H1 (cell line): Measurements from ENCODE around the gene ZNF211. TPM values are rescaled to one million over a fixed set of nuclear protein-coding genes. Genes with fewer than 3 reads are reported as not detected.

Experiments
- CTCF ChIA-PET: fragments of 300-600 bp; sonication (Branson Sonifier 250); formaldehyde crosslinking; loops from one replicate; lab custom pipeline; 2021; ENCODE audit not compliant: partially characterized antibody; lab: Charles Lee
- POLR2A ChIA-PET: fragments of 300-600 bp; sonication (Branson Sonifier 250); formaldehyde crosslinking; loops from one replicate; lab custom pipeline; 2021; ENCODE audit warnings: inconsistent platforms; ENCODE audit not compliant: partially characterized antibody; lab: Charles Lee
- DNase-seq, 2 experiments: peaks; one replicate each; pipeline versions ENCODE4 v3.0.0 to v3.0.0-alpha.2; 2010 to 2022; ENCODE audit warnings: low spot score in 2 of 2, low read depth in 1 of 2, mixed read lengths in 1 of 2
- FAIRE-seq: peaks from 2 replicates; lab custom pipeline; 2011; peaks lifted over from hg19 to GRCh38; lab: Jason Lieb, UNC
- H2AFZ ChIP-seq: 2 replicates; pipeline ENCODE4 v1.8.1; 2012; ENCODE audit warnings: low read length, inconsistent platforms
- H2AK5ac ChIP-seq: 2 replicates; pipeline ENCODE4 v1.6.1; 2013; ENCODE audit warnings: low read depth, low read length
- H2BK120ac ChIP-seq: replicated peaks from 2 replicates; pipeline ENCODE3; 2013; ENCODE audit warnings: low read depth, low read length, inconsistent platforms
- H2BK12ac ChIP-seq: 2 replicates; pipeline ENCODE4 v1.6.1; 2013; ENCODE audit warnings: low read depth, low read length
- H2BK15ac ChIP-seq: 2 replicates; pipeline ENCODE4 v1.6.1; 2013; ENCODE audit warnings: low read length
- H2BK20ac ChIP-seq: 2 replicates; pipeline ENCODE4 v1.6.1; 2013; ENCODE audit warnings: low read length
- H2BK5ac ChIP-seq: 2 replicates; pipeline ENCODE4 v1.6.1; 2013; ENCODE audit warnings: low read depth, low read length
- H3K14ac ChIP-seq: 2 replicates; pipeline ENCODE4 v1.6.1; 2013; ENCODE audit warnings: inconsistent platforms; ENCODE audit not compliant: insufficient read length
- H3K18ac ChIP-seq: 2 replicates; pipeline ENCODE4 v1.6.1; 2013; ENCODE audit warnings: low read length; ENCODE audit errors: extremely low read depth
- H3K23ac ChIP-seq: 2 replicates; pipeline ENCODE4 v1.6.1; 2013; ENCODE audit warnings: inconsistent platforms; ENCODE audit not compliant: insufficient read length
- H3K23me2 ChIP-seq: 2 replicates; pipeline ENCODE4 v1.6.1; 2013; ENCODE audit warnings: low read depth, low read length
- H3K27ac ChIP-seq: 2 replicates; pipeline ENCODE4 v1.6.1; 2011; ENCODE audit warnings: low read depth, low read length, inconsistent platforms
- H3K27me3 ChIP-seq, 4 experiments: replicated peaks in 1 of 4; 1 replicate in 1 of 4; 2 replicates in 3 of 4; pipeline versions ENCODE4 v1.6.1 to v1.8.1; 2011 to 2013; ENCODE audit warnings: low read length in 3 of 4, mild to moderate bottlenecking in 3 of 4, inconsistent platforms in 2 of 4, mixed read lengths in 2 of 4, moderate library complexity in 1 of 4; ENCODE audit not compliant: control insufficient read depth in 3 of 4, insufficient read depth in 3 of 4; ENCODE audit errors: extremely low read depth in 1 of 4
- H3K36me3 ChIP-seq, 4 experiments: 2 replicates each; pipeline versions ENCODE4 v1.6.1 to v1.8.1; 2011 to 2013; ENCODE audit warnings: mild to moderate bottlenecking in 4 of 4, low read length in 3 of 4, moderate library complexity in 2 of 4, control low read depth in 1 of 4, inconsistent platforms in 1 of 4; ENCODE audit not compliant: insufficient read depth in 4 of 4, control insufficient read depth in 2 of 4
- H3K4ac ChIP-seq: replicated peaks from 2 replicates; pipeline ENCODE3; 2013; ENCODE audit warnings: low read length, low read depth, mixed read lengths, inconsistent platforms; ENCODE audit not compliant: insufficient read length
- H3K4me1 ChIP-seq, 4 experiments: replicated peaks in 1 of 4; 1 replicate in 1 of 4; 2 replicates in 3 of 4; pipeline versions ENCODE4 v1.6.1 to v1.8.1; 2011 to 2013; ENCODE audit warnings: low read length in 3 of 4, inconsistent platforms in 2 of 4, mixed read lengths in 1 of 4; ENCODE audit not compliant: insufficient read depth in 4 of 4, control insufficient read depth in 3 of 4
- H3K4me2 ChIP-seq, 2 experiments: 2 replicates each; pipeline versions ENCODE4 v1.6.1 to v1.8.1; 2011 to 2013; ENCODE audit warnings: low read depth in 2 of 2, low read length in 2 of 2, control low read depth in 1 of 2, inconsistent platforms in 1 of 2, mild to moderate bottlenecking in 1 of 2; ENCODE audit not compliant: insufficient read depth in 1 of 2
- H3K4me3 ChIP-seq, 4 experiments: fragments of 200-600, 300-600 bp in 1 of 4; sonication (generic), shearing (Covaris generic), sonication (Bioruptor Twin) in 1 of 4; 2 replicates each; pipeline versions ENCODE4 v1.5.1 to v1.8.1; 2011 to 2016; ENCODE audit warnings: low read length in 4 of 4, low read depth in 3 of 4, control low read depth in 2 of 4, inconsistent platforms in 2 of 4, mild to moderate bottlenecking in 2 of 4, mixed read lengths in 1 of 4, moderate library complexity in 1 of 4; ENCODE audit not compliant: insufficient read depth in 2 of 4; ENCODE audit errors: extremely low read depth in 1 of 4
- H3K56ac ChIP-seq: replicated peaks from 2 replicates; pipeline ENCODE3; 2013; ENCODE audit warnings: low read depth, mild to moderate bottlenecking, mixed read lengths, low read length, inconsistent platforms; ENCODE audit not compliant: insufficient read length
- H3K79me1 ChIP-seq: 2 replicates; pipeline ENCODE4 v1.6.1; 2013; ENCODE audit warnings: low read depth, low read length, control low read depth
- H3K79me2 ChIP-seq, 2 experiments: 2 replicates each; pipeline versions ENCODE4 v1.6.1 to v1.8.1; 2012 to 2013; ENCODE audit warnings: low read length in 2 of 2, mild to moderate bottlenecking in 2 of 2, inconsistent platforms in 1 of 2; ENCODE audit not compliant: insufficient read depth in 2 of 2, control insufficient read depth in 1 of 2
- H3K9ac ChIP-seq, 4 experiments: replicated peaks in 1 of 4; 1 replicate in 1 of 4; 2 replicates in 3 of 4; pipeline versions ENCODE4 v1.6.1 to v1.8.1; 2011 to 2013; ENCODE audit warnings: low read depth in 3 of 4, low read length in 3 of 4, control low read depth in 2 of 4, mild to moderate bottlenecking in 2 of 4, moderate library complexity in 2 of 4, inconsistent platforms in 1 of 4; ENCODE audit errors: extremely low read depth in 1 of 4
- H3K9me3 ChIP-seq, 2 experiments: 2 replicates each; pipeline versions ENCODE4 v1.6.1 to v1.8.1; 2012 to 2013; ENCODE audit warnings: mild to moderate bottlenecking in 2 of 2, moderate library complexity in 2 of 2, control low read depth in 1 of 2, inconsistent platforms in 1 of 2, low read depth in 1 of 2, low read length in 1 of 2, mixed read lengths in 1 of 2; ENCODE audit not compliant: insufficient read depth in 2 of 2
- H4K20me1 ChIP-seq, 2 experiments: replicated peaks in 1 of 2; 2 replicates each; pipeline versions ENCODE3 to v1.8.1; 2011 to 2013; ENCODE audit warnings: inconsistent platforms in 2 of 2, low read length in 2 of 2, mild to moderate bottlenecking in 1 of 2; ENCODE audit not compliant: insufficient read depth in 2 of 2, control insufficient read depth in 1 of 2
- H4K5ac ChIP-seq: 2 replicates; pipeline ENCODE4 v1.6.1; 2013; ENCODE audit warnings: low read length, low read depth, mixed read lengths, inconsistent platforms; ENCODE audit not compliant: insufficient read length
- H4K8ac ChIP-seq: 2 replicates; pipeline ENCODE4 v1.8.0; 2013; ENCODE audit warnings: mild to moderate bottlenecking, moderate library complexity, low read length, inconsistent platforms; ENCODE audit not compliant: insufficient read depth; ENCODE audit errors: extremely low read depth
- H4K91ac ChIP-seq: replicated peaks from 2 replicates; pipeline ENCODE3; 2013; ENCODE audit warnings: low read length, mixed read lengths, inconsistent platforms; ENCODE audit not compliant: insufficient read length
- ASH2L ChIP-seq: fragments of 200-600, 300-600 bp; sonication (generic); IDR thresholded peaks from one replicate; pipeline ENCODE4 v1.7.1; 2017; ENCODE audit warnings: low read length
- BCL11A ChIP-seq, 2 experiments: IDR thresholded peaks; one replicate each; pipeline ENCODE4 v1.6.1; 2011; ENCODE audit warnings: low read depth in 2 of 2, low read length in 2 of 2, mild to moderate bottlenecking in 2 of 2
- CHD1 ChIP-seq: IDR thresholded peaks from 2 replicates; pipeline ENCODE4 v1.6.1; 2012; ENCODE audit warnings: low read depth, low read length, improper control_type of control experiment
- CTBP2 ChIP-seq: IDR thresholded peaks from 2 replicates; pipeline ENCODE4 v1.7.0; 2011; ENCODE audit warnings: borderline replicate concordance, mild to moderate bottlenecking, moderate library complexity, mixed read lengths, low read length; ENCODE audit not compliant: insufficient read depth, insufficient read length
- RAD21 ChIP-seq, 2 experiments: IDR thresholded peaks in 1 of 2; conservative IDR thresholded peaks in 1 of 2; 2 replicates each; pipeline ENCODE4 v1.6.1; 2011; ENCODE audit warnings: low read depth in 2 of 2, low read length in 2 of 2, improper control_type of control experiment in 1 of 2, inconsistent platforms in 1 of 2, mild to moderate bottlenecking in 1 of 2, moderate library complexity in 1 of 2
- SP1 ChIP-seq: IDR thresholded peaks from 2 replicates; pipeline ENCODE4 v1.6.1; 2011; ENCODE audit warnings: low read depth, low read length
- SP2 ChIP-seq: IDR thresholded peaks from 2 replicates; pipeline ENCODE4 v1.6.1; 2012; ENCODE audit warnings: mild to moderate bottlenecking, low read length, inconsistent platforms
- SP4 ChIP-seq: IDR thresholded peaks from 2 replicates; pipeline ENCODE4 v1.6.1; 2012; ENCODE audit warnings: low read length, inconsistent platforms
- YY1 ChIP-seq: IDR thresholded peaks from 2 replicates; pipeline ENCODE4 v1.6.1; 2011; ENCODE audit warnings: low read depth, mild to moderate bottlenecking, low read length
- WGBS, 2 experiments: shearing (Covaris generic) in 1 of 2; methylation state at CpG; one replicate each; pipeline versions ENCODE4 v1.1.6 to v1.1.7; 2013 to 2015; ENCODE audit warnings: low lambda C conversion rate in 2 of 2, mixed read lengths in 2 of 2, inconsistent platforms in 1 of 2, low coverage in 1 of 2, missing lambda C conversion rate in 1 of 2; ENCODE audit not compliant: insufficient replicate concordance in 2 of 2, insufficient coverage in 1 of 2, insufficient read length in 1 of 2; ENCODE audit errors: extremely low coverage in 1 of 2, missing lambda C conversion rate in 1 of 2; 5-methylcytosine and 5-hydroxymethylcytosine counted together
- polyA plus RNA-seq, 7 experiments: library from polyadenylated mRNA; depleted of rRNA in 3 of 7; stranded (reverse) in 5 of 7; unstranded in 2 of 7; fragments of >200 nt in 5 of 7; fragments of 200-250 nt in 2 of 7; gene quantifications; 1 replicate in 5 of 7; 2 replicates in 1 of 7; 4 replicates in 1 of 7; pipeline versions ENCODE4 v1.2.1 to v1.2.3, GENCODE V29; 2011 to 2013; ENCODE audit warnings: missing spikeins in 2 of 7, mixed read lengths in 2 of 7
- total RNA-seq: library from RNA; stranded (reverse); fragmentation: NEBNext Ultra II Directional; extraction: Animal tissue kit (Norgen Biotek cat#: 25700); gene quantifications from 2 replicates; pipeline ENCODE4 v1.2.1, GENCODE V29; 2021

ZNF211 gene
- total and polyA plus RNA-seq, 2 of the 8 experiments (the other 6 are each of a cell fraction or from before 2014, with no cell fraction given) = 7.5 to 15.7 TPM

- ChIA-PET POLR2A (interaction anchor here (0.8 to 1.9 kb wide), 3 partner anchors 8 to 132 kb away, joined by 4 to 11 read pairs (median 4); partner anchors contain the start of gene ZNF551), CTCF (no interaction called here)
- Histone ChIP-seq H3K36me3 (peaks cover 22 to 60% (median 52%) of the 10 kb centered on the region in 4 experiments), H3K4ac (no peak overlapping the region), H3K56ac (no peak overlapping the region), H3K4me1 (no peaks in the 10 kb centered on the region), H3K79me1 (peaks cover 16% of the 10 kb centered on the region; the same call in 1 of the 2 replicates), H3K23ac (no peak overlapping the region), H3K9ac (no peak overlapping the region), H3K18ac (no peak overlapping the region), H3K79me2 (peaks cover 33 to 86% of the 10 kb centered on the region in 2 experiments), H4K91ac (no peak overlapping the region), H2BK5ac (no peak overlapping the region), H3K27me3 (no peaks in the 10 kb centered on the region), H2BK12ac (no peak overlapping the region), H4K20me1 (peaks cover 7 to 15% of the 10 kb centered on the region in 2 experiments), H4K8ac (no peak overlapping the region), H3K9me3 (peaks cover 43 to 44% of the 10 kb centered on the region in 2 experiments), H2BK120ac (no peak overlapping the region), H2AK5ac (no peak overlapping the region), H3K4me3 (no peak overlapping the region), H2BK15ac (no peak overlapping the region), H4K5ac (no peak overlapping the region), H2BK20ac (no peak overlapping the region), H2AFZ (no peak overlapping the region), H3K4me2 (no peak overlapping the region), H3K14ac (no peak overlapping the region), H3K23me2 (no peaks in the 10 kb centered on the region), H3K27ac (no peak overlapping the region)
- no peak for DNase-seq
- FAIRE-seq = no peak
- WGBS, 2 experiments = 97% methylated on average over 3 of the region's 3 CpGs; no CpG with 5 or more reads in 1 of the 2 experiments
- TF ChIP-seq ASH2L (no peak), CHD1 (no peak), RAD21 (IDR thresholded peaks at IDR 0.05 in 1 of 2, conservative IDR thresholded peaks at IDR 0.05 in 1 of 2; ENCODE audit: low read depth in 2 of 2, low read length in 2 of 2) (no peak), BCL11A (IDR thresholded peaks at IDR 0.05; ENCODE audit: low read depth in 2 of 2, low read length in 2 of 2) (no peak), YY1 (no peak), SP2 (no peak), SP1 (no peak), CTBP2 (no peak), SP4 (no peak)
These were observed 56.8 kb downstream of the ZNF211 start for GRCh38 chr19:57689750-57690149.
